NCI-H2196 treated with DMSO at 0.1 percent for 48 hours (cell line): ENCODE results near the gene TTPAL.
A peak's percentile ranks its signal among the peaks of the same experiment; 100 is the strongest.

Experiments used
- DNase-seq: peaks from one replicate; lab custom pipeline; 2025; ENCODE audit not compliant: unreplicated experiment; lab: John Stamatoyannopoulos, UW

Gene TTPAL

GRCh38 chr20:44439318-44439717, 36.4 kb upstream of the TTPAL start:
- no peak for DNase-seq

DNA sequence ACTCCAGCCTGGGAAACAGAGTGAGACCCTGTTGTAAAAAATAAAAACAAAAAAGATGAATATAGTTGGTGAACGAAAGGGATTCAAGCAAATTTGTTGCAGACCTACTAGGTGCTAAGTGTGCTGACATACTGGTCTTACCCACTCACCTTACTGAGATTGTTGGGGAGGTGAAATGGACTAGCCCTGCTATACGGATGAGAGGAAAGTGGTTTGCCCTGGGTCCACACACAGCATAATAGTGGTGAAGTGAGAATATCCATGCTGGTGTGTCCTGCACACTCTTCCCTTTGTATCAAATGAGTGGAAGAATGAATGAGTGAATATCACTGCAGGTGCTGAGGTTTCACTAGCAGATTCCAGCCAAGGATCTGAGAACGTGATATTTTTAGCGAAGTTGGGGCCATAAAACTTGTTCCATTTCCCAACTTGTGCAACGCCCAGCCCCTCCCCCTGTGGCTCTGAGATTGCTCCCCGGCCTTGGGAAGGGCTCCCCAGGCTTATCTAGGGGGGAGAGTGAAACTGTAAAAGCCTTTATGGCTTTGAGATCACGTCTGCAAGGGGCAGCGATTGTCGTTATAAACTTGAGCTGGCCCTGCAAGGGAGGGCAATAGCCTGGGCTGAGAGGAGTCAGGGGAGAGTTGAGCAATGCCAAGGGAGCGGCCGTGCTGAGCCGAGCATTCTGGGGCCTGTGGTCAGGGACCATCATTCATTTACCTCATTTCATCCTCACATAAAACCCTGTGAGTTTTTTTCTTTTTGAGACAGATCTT, 33.2 kb upstream of the TTPAL start:
- DNase-seq: no peak

DNA sequence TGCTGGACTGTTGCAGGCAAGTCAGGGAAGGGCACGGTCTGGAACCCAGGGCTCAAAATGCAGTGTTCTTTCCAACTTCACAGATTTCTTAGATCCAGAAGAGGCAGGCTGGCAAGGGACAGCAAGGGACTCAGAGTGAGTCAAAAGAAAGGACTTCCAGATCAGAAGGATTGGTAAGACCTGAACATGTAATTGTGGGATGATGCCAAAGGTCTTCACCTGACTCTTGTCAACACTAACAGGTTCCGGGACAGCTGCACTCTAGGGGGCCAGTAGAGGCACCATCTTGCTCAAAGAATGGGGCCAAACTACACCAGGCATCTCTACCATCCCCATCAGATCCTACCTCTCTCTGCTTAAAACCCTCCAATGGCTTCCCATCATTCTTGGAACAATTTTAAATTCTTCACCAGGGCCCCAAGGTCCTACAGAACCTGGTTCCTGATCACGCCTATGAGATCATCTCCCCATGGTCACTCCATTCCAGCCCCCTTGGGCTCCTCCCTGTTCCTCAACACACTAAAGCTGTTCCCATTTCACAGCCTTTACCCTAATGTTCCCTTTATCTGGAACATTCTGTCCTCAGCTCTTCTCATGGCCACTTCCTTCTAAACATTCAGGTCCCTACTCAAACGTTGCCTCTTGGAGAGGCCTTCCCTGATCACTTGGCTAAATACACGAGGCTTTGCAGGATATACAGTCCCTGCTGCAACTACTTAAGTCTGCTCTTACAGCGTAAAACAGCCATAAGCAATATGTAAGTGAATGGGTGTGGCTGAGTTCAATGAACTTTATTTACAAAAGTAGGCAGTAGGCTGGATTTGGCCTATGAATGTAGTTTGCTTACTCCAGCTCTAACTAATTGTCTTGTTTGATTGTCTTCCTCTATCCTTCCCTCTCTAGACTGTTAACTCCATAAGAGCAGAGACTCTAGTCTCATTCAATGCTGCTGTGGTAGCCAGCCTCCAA, 29.6 kb upstream of the TTPAL start:
- no peak for DNase-seq

DNA sequence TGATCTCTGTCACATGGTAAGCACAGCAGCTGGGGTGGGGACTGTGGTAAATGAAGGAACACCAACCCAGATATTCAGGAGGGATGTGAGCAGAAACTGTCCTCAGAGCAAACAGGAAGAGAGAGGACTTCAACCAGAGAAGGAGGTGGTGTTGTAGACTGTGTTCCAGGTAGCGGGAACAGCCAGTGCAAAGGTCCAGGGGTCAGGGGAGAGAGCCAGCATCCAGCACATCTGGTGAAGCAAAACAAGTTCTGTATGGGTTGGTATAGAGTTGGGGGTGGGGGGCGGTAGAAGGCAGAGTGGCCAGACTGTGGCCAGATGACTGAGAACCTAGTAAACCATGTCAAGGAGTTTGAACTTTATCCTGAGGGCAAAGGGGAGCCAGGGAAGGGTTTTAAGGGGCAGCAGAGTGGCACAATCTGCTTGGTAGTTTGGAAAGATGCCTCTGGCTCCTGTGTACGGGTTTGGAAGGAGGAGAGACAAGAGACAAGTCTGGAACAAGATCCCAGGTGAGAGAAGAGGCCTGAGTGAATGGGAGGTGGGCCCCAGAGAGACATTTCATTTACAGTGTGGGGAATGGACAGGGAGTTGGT, 27.8 kb upstream of the TTPAL start:
- no peak for DNase-seq

DNA sequence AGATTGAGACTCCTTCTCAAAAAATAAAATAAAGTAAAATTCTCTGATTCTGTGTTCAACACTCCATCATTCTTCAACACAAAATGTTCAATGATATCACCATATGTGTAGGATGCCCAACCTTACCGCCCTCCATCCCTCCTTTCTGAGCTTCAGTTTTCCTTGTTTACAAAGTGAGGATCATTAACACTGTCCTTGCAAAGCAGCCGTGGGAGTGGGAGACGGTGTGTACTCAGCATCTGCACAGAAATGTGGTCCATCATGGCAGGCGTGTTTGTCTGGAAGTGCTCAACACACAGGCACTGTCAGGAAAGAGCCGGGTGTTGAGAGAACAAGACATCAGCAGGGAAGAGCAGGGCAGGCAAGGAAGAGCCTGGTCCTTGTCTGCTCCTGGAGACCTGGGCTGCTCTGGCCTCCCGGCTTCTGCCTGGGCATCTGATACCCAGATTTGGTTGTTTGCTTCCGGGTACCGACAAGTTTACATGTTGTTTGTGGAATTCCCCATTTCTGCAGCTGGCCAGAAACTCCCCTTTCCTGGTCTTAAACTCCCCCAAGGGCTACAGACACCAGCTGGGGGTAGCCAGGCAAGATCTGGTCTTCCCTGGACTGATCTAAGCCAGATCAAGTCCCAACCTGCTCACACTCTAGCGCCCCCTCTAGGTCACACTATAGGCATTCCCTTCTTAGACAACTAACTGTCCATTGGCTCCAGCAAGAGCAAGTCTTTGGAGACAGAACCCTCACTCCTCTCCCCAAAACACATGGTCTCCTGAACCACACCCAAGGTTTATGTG, 26.7 kb upstream of the TTPAL start:
- no peak for DNase-seq

GRCh38 chr20:44449864-44450263, 25.8 kb upstream of the TTPAL start:
- no peak for DNase-seq

GRCh38 chr20:44450281-44450889, 25.3 kb upstream of the TTPAL start:
- DNase-seq: no peak

- DNase-seq: no peak
Observed at GRCh38 chr20:44450903-44451450, 24.7 kb upstream of the TTPAL start.

GRCh38 chr20:44454306-44454963, 21.2 kb upstream of the TTPAL start:
- DNase-seq: no peak

GRCh38 chr20:44455126-44455525, 20.5 kb upstream of the TTPAL start:
- DNase-seq: no peak

GRCh38 chr20:44456611-44457010, 19.1 kb upstream of the TTPAL start:
- DNase-seq: no peak

DNA sequence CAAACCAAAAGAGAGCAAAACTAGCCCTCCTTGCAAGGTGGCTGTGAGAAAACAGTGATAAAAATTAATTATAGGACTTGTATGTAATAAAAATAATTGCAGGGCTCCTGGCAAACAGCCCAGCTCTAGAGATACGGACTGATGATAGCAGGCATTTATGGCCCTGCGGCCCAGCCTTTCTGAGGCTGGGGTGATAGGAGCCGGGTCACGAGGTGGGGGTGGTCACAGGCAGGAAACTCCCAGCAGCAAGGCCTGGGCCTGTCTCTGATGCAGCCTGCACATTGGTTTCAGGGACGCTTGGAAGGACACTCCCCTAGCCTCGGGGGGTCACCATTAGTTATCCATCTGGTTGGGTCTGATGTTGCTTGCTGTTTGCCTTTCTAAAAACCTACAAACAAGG, 18.7 kb upstream of the TTPAL start:
- no peak for DNase-seq

DNA sequence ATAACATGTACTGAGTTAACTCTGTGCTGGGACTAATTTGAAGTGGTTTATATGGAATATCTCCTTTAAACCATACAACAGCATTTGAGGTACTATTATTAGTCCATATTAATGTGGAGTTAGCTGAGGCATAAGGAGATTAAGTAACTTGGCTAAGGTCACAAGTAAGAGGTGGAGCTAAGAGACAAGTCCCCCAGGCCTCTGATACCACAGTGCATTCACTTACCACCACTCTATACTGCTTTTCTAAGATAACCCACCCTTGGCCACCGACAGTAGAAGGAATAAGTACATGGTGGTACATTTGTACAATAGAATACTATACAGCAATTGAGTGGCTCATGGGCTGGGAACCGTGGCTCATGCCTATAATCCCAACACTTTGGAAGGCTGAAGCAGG, 16.4 kb upstream of the TTPAL start:
- no peak for DNase-seq

- peak; percentile 17 for DNase-seq
Observed at GRCh38 chr20:44460795-44461141, 14.9 kb upstream of the TTPAL start.

DNA sequence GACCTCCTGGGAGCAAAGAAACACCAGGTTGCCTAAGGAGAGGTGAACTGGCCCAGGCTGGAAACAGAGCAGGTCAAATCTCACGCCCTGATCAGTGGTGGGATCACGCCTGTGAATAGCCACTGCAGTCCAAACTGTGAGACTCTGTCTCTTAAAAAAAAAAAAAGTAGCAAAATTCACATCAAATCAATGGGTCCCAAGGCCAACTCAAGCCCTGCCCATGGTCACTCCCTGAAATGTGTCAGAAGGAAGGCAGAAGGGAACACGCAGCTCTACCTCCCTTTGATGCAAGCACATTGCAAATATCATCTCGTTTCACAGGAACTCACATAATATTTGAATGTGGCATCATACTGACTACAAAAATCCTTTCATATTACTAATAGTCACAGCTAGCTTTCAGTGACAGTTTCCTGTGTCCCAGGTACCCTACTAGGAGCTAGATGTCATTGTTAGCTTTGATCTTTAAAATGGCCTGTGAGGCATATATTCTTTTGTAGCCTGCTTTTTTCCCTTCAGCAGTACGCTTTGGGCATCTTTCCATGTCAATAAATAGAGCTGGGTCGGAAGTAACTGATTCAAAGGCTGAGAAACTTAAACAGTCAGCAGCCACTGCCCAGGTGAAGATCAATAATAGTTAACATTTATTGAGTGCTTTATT, 14.4 kb upstream of the TTPAL start:
- no peak for DNase-seq

DNA sequence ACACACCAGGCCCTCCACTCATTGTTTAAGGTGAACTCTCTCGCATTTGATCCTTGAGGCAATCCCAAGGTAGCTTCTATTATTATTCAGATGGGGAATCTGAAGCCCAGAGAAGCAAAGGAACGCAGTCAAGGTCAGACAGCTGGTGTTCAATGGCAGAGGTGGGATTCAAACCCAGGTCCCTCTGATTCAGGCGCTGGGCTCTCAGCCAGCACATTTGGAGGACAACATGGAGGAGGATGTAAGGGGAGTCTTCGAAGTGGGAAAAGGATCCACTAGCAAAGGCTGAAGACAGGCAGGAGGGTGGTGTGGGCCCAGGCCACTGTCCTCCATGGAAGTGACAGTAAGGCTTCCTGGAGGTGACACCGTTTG, 13.9 kb upstream of the TTPAL start:
- DNase-seq: no peak

DNA sequence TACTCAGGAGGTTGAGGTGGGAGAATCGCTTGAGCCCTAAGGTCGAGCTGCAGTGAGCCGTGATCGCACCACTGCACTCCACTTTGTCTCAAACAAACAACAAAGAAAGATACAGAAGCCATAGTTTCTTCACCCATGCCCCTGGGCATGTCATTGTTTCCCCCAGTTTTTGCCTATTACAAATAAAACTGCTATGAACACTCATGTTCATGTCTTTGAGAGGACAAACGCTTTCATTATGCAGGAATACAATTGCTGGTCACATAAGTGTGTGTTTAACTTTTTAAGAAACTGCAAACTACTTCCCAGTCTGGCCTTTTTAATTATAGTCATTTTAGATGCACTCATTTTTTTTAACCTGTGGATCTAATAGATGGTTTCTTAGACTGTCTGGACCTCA, 12.2 kb upstream of the TTPAL start:
- DNase-seq: no peak

GRCh38 chr20:44464514-44464913, 11.2 kb upstream of the TTPAL start:
- DNase-seq: no peak

DNA sequence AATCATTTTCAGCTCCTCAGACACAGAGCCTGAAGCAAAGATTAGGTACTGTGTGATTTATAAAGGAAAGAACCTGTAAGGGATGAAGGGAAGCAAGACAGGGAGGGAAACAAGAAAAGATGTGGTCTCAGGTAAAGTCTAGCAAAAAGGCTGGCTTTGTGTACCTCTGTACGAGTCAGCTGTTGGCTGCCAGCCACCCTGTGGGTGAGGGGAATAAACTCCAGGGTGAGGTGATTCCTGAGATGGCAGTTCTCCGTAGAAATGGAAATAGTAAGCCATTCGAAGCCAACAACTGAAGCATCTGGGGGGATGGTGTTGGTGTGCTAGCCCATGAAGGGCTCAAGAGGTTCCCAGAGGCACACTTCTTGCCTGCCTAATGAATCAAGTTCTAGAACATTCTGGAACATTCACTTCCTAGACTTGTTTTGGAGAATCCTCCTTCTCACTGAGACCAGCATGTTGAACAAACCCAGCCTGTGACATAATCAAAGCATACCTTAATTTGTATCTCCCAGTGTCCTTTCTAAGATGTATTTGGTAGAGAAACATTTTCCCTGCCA, 10.6 kb upstream of the TTPAL start:
- no peak for DNase-seq
